Stimulated activated CD8-positive, alpha-beta memory T cell treated with anti-CD3 and anti-CD28 coated beads, Interleukin-15, amount 100 ng/mL, for 48 hours (primary cell): ENCODE data around the gene MADCAM1.
A peak's percentile ranks its signal among the peaks of the same experiment; 100 is the strongest.

Experiments used
- DNase-seq, 2 donors: peaks; one replicate each; pipeline ENCODE4 v3.0.0-alpha.2; 2020; ENCODE audit warnings: low read depth in 2 of 2

MADCAM1 gene

GRCh38 chr19:532561-533363, 36.5 kb downstream of the MADCAM1 start:
- DNase-seq: no peak

GRCh38 chr19:533364-534058, 37.2 kb downstream of the MADCAM1 start:
- no peak for DNase-seq

DNA sequence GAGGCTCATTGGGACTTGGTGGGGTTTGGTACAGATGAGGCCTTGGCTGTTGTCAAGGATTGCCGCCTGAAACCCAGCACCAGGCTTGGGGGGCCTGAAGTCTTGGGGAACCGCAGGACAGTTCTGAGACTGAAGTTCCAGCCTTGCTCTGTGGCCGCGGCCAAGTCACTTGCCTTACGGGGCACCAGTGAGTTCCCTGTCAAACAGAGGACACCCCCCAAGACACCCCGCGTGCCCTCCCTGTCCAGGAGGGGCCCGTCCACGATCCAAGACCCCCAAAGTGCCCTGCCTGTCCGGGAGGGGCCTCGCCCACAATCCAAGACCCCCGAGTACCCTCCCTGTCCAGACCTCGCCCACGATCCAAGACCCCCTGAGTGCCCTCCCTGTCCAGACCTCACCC, 37.8 kb downstream of the MADCAM1 start:
- DNase-seq: no peak

- no peak for DNase-seq
These were observed 38.9 kb downstream of the MADCAM1 start for GRCh38 chr19:535017-535835.

DNA sequence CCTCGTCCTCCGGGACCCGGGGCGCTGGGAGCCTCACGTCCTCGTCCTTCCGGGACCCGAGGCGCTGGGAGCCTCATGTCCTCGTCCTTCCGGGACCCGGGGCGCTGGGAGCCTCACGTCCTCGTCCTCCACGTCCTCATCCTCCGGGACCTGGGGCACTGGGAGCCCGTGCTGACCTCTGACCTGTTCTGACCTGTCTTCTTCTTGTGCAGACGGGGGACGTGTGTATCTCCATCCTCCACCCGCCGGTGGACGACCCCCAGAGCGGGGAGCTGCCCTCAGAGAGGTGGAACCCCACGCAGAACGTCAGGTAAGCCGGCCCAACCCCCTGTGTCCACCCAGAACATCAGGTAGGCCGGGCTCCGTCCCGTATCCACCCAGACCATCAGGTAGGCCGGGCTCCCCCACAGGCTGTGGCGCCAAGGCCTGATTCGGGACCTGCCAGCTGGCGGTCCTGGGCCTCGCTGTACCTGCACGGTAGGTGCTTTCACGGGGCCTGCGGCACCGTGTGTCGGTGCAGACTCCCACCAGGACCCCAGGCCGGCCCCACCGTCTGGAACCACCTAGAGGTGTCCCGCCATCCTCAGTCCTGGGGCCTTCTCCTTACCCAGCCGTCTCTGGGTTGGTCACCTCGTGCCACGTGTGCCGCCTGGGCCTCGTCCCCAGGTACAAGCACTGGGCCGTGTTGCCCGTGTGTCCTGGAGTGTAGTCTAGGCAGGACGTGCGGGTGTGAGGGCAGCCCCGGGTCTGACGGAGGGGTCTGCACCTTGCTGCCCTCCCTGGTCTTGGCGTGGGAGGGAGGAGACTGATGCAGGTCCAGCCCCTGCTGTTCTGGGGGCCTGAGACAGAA, 40.0 kb downstream of the MADCAM1 start:
- DNase-seq: no peak

- DNase-seq: no peak
These were observed 40.7 kb downstream of the MADCAM1 start for GRCh38 chr19:536881-537404.

DNA sequence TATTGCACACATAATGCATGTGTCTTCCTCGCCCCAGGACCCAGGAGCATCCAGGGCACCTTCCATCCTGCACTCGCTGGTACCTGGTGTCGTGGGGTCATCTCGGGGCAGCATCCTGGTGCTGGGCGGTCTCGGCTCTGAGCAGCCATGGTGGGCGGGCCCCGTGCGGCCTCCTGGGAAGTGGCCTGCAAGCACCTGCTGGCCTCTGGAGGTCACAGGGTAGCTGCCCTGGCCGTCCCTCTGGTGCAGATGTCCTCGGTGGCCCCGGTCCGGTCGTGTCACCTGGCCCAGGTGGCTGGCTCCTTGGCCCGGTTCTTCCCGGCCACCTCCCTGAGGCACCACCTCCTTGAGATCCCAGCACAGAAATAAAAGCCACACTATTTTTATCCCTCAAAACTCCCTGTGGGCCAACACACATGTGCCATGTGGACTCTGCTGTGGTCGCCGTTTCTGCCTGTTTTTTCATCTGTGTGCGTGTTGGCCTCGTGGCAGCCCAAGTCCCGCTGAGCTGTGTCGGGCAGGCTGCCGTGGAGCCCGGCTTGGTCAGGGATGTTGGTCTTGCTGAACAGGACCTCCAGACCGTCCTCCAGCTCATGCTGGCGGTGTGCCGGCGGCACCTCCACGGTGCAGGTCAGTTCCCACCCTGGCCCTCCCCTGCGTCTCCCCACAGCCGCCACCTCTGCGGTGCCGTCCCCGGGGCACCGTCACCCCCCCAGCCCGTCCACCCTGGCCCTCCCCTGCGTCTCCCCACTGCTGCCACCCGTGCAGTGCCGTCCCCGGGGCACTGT, 42.5 kb downstream of the MADCAM1 start:
- no peak for DNase-seq

GRCh38 chr19:539429-540030, 43.2 kb downstream of the MADCAM1 start:
- DNase-seq: no peak

- DNase-seq: no peak
These were observed 44.8 kb downstream of the MADCAM1 start for GRCh38 chr19:540867-541637.

GRCh38 chr19:541699-542098, 45.4 kb downstream of the MADCAM1 start:
- no peak for DNase-seq

DNA sequence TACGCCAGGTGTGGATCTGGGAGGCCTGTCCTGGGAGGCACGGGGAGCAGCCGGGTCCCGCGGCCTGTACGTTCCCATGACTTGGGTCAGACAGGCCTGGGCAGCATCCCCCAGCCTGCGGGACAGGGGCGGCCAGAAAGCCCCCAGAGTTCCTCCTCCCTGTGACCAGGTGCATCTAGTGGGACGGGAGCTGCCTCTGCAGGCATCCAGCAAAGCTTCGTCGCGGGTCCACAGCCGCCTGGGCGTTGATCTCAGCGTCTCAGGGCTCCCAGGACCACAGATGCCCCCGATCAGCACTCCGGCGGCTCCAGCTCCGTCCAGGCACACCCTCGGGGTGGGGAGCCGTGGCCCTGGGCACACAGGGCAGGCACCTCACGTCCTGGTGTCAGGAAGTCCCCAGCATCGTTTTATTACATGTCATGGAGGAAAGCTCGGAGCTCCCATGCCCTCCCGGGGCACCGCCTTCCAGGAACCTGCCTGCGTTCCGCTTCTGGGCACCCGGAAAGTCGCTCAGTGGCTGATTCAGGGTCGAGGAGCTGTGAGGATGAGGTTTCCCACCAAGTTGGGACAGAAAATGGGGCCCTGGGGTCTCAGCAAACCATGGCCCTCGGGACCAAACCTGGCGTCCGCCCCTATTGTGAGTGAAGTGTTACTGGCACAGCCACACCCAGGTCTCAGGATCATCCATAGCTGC, 46.0 kb downstream of the MADCAM1 start:
- DNase-seq: no peak

GRCh38 chr19:543910-544608, 47.8 kb downstream of the MADCAM1 start, which contains the start of gene GZMM:
Gene GZMM (plus strand): TSS chr19:544053. CDS start chr19:544072, 19 bp downstream.
- peak; percentile 67 for DNase-seq

DNA sequence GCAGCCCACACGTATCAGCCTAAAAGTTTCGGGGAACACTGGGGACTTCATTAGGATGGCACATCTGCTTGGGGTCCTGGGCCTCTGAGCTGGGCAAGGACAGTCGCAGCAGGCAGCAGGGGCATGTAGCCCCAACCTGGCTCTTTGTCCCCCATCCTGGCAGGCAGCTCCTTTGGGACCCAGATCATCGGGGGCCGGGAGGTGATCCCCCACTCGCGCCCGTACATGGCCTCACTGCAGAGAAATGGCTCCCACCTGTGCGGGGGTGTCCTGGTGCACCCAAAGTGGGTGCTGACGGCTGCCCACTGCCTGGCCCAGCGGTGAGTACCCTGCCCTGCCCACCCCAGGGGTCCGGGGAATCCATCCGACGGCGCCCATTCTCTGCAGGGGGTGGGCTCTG, 50.8 kb downstream of the MADCAM1 start:
- DNase-seq: no peak

- DNase-seq: no peak
These were observed 51.8 kb downstream of the MADCAM1 start for GRCh38 chr19:547836-548720.

DNA sequence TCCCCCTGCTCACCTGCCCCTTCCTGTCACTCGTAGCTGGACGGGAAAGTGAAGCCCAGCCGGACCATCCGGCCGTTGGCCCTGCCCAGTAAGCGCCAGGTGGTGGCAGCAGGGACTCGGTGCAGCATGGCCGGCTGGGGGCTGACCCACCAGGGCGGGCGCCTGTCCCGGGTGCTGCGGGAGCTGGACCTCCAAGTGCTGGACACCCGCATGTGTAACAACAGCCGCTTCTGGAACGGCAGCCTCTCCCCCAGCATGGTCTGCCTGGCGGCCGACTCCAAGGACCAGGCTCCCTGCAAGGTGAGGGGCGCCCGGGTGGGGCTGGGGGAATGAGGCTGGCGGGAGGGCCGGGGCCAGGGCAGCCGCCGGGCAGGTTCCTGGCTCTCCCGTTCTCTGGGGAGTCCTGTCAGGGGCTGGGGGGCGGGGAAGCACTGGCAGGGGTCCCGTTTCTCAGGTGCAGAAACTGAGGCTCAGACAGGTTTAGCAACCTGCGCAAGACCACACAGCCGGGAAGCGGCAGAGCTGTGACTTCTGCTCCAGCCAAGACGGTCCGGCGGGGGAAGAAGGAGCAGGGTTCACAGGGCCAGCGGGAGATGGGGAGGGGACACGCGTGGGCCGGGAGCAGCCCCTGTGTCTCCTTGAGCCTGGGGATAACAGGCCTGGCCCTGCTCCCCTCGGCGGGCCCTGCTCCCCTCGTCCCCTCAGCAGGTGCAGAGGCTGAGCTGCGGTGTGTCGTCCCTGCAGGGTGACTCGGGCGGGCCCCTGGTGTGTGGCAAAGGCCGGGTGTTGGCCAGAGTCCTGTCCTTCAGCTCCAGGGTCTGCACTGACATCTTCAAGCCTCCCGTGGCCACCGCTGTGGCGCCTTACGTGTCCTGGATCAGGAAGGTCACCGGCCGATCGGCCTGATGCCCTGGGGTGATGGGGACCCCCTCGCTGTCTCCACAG, 52.9 kb downstream of the MADCAM1 start:
- DNase-seq: no peak

- no peak for DNase-seq
These were observed 58.5 kb downstream of the MADCAM1 start for GRCh38 chr19:554817-555216.
